Measurements from ENCODE around the gene AQP12A. TPM values are rescaled to one million over a fixed set of nuclear protein-coding genes. Genes with fewer than 3 reads are reported as not detected.

Gene AQP12A
- total RNA-seq, 3 donors from 2014 or later, result not detected

DNA sequence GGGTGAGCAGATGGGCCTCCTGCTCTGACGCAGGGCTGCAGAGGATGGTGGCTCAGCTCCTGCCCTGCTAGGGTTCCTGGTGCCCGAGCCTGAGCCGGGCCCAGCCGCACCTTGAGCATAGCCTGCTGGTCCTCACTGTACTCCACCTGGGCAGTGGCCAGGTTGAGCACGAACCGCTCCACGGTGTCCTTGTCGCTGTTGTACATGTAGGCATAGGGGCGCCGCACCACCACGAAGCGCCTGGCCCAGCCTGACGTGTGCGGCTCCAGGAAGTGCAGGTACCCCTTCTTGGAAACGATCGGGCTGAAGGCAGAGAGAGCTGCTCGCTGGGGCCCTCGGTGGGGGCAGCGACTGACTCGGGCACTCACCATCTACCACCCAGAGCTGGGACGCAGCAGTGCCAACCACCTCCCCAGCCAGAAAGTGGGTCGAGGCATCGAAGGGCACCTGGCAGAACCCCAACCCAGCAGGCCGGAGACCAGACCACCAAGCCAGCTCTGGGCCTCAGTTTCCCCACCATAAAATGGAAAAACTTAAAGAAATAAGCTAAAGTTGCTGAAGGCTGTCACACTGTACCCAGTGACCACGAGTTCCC, 27.3 kb downstream of the AQP12A start:
- TF ChIP-seq POLR2AphosphoS5 (IDR thresholded peaks at IDR 0.05), result no peak
- no peak for TF ChIP-seq CTCF (IDR thresholded peaks at IDR 0.05)
- TF ChIP-seq POLR2A (IDR thresholded peaks at IDR 0.05), result no peak
- Histone ChIP-seq H3K4me1 (no peaks in the 10 kb centered on the region), H3K36me3 (no peaks in the 10 kb centered on the region), H3K27me3 (peaks cover 0 to 6% of the 10 kb centered on the region in 2 donors), H3K4me3 (no peak overlapping the region), H3K9me3 (no peaks in the 10 kb centered on the region), H3K27ac (no peak overlapping the region)
- no peak for DNase-seq (ENCODE audit: low spot score in 2 of 2)
- intact Hi-C loops (cut with DNase I; ENCODE audit: low total_unique reads), result no loop called here

GRCh38 chr2:240719676-240720545, 28.2 kb downstream of the AQP12A start:
- no peak for DNase-seq (ENCODE audit: low spot score in 2 of 2)
- Histone ChIP-seq H3K9me3 (no peaks in the 10 kb centered on the region), H3K36me3 (no peaks in the 10 kb centered on the region), H3K4me3 (no peak overlapping the region), H3K4me1 (no peaks in the 10 kb centered on the region), H3K27ac (no peak overlapping the region), H3K27me3 (peaks cover 0 to 6% of the 10 kb centered on the region in 2 donors)
- intact Hi-C loops (cut with DNase I; ENCODE audit: low total_unique reads), result no loop called here
- TF ChIP-seq POLR2AphosphoS5 (IDR thresholded peaks at IDR 0.05), result no peak
- TF ChIP-seq CTCF (IDR thresholded peaks at IDR 0.05), result no peak
- TF ChIP-seq POLR2A (IDR thresholded peaks at IDR 0.05), result no peak

GRCh38 chr2:240720686-240721595, 29.3 kb downstream of the AQP12A start:
- Histone ChIP-seq H3K36me3 (no peaks in the 10 kb centered on the region), H3K27me3 (peaks cover 0 to under 1% of the 10 kb centered on the region in 2 donors)

GRCh38 chr2:240721596-240722180, 30.0 kb downstream of the AQP12A start:
- Histone ChIP-seq H3K27me3 (no peaks in the 10 kb centered on the region), H3K9me3 (no peaks in the 10 kb centered on the region), H3K36me3 (no peaks in the 10 kb centered on the region), H3K4me3 (no peak overlapping the region), H3K27ac (no peak overlapping the region), H3K4me1 (no peaks in the 10 kb centered on the region)
- intact Hi-C loops (cut with DNase I; ENCODE audit: low total_unique reads), result no loop called here
- DNase-seq (ENCODE audit: low spot score in 2 of 2), result no peak
- no peak for TF ChIP-seq POLR2AphosphoS5 (IDR thresholded peaks at IDR 0.05)
- TF ChIP-seq CTCF (IDR thresholded peaks at IDR 0.05), result no peak
- no peak for TF ChIP-seq POLR2A (IDR thresholded peaks at IDR 0.05)

More at GRCh38 chr2:240720686-240721595, 29.3 kb downstream of the AQP12A start:
- DNase-seq (ENCODE audit: low spot score in 2 of 2), result no peak
- H3K4me3 ChIP-seq, result no peak overlapping the region
- no peaks in the 10 kb centered on the region for H3K4me1 ChIP-seq
- H3K9me3 ChIP-seq, result no peaks in the 10 kb centered on the region
- no peak overlapping the region for H3K27ac ChIP-seq
- no peak for TF ChIP-seq POLR2AphosphoS5 (IDR thresholded peaks at IDR 0.05)
- no peak for TF ChIP-seq CTCF (IDR thresholded peaks at IDR 0.05)
- TF ChIP-seq POLR2A (IDR thresholded peaks at IDR 0.05), result no peak
- intact Hi-C loops (cut with DNase I; ENCODE audit: low total_unique reads), result no loop called here
